SK-N-DZ (cell line): ENCODE data around the gene RHOH.
"Not testable (repeated sequence)": the region's sequence is repeated elsewhere in the genome, so short reads cannot be mapped to it uniquely, and the experiment has no call there.

Source experiments
- DNase-seq: peaks from one replicate; pipeline ENCODE4 v3.0.0-alpha.2; 2015; ENCODE audit warnings: low spot score

RHOH gene

DNA sequence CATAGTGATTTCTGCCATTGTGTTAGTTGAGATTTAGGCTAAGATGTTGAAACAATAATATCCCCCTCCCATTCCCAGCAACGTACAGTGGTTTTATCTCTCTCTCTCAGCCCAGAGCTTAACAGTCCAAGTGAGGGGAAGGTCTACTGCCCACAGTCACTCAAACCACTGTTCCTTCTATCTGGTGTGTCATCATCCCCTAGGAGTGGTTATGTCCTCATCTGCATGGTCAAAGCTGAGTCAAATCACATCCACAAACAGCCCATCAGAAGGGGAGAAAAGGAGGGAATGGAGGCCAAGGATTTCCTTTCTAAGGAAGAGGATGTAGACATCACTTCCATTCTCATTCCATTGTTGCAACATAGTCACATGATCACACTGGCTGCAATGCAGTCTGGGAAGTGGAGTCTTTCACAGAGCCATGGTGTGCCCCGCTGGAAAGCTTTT is 95.5 kb downstream of the RHOH start:
- no peak for DNase-seq

- DNase-seq, result no peak
These were observed 97.5 kb downstream of the RHOH start for GRCh38 chr4:40294339-40294738.

- DNase-seq, result not testable (repeated sequence)
These were observed 98.2 kb downstream of the RHOH start for GRCh38 chr4:40295030-40295429.

- DNase-seq, result no peak
These were observed 98.7 kb downstream of the RHOH start for GRCh38 chr4:40295572-40295971.
